NT2/D1 (cell line): ENCODE data around the gene KRTAP22-1.

Source experiments
- SUZ12 ChIP-seq: IDR thresholded peaks from 2 replicates; pipeline ENCODE4 v1.6.1; 2011; ENCODE audit not compliant: insufficient read length, insufficient read depth; ENCODE audit errors: extremely low read depth
- YY1 ChIP-seq: IDR thresholded peaks from 2 replicates; pipeline ENCODE4 v1.6.1; 2011; ENCODE audit not compliant: insufficient read length, insufficient read depth
- ZNF274 ChIP-seq: IDR thresholded peaks from 2 replicates; pipeline ENCODE4 v1.6.1; 2011; ENCODE audit warnings: mild to moderate bottlenecking, low read depth, low read length

GRCh38 chr21:30638686-30639085 is 37.8 kb downstream of the KRTAP22-1 start:
- TF ChIP-seq SUZ12 (no peak), YY1 (no peak), ZNF274 (no peak)
